Nucleus accumbens (tissue), 56 donors: ENCODE measurements around the gene ATXN7.

Experiments
- DNase-seq, 56 donors: peaks; one replicate each; lab custom pipeline; 2025; lab: John Stamatoyannopoulos, UW

The ATXN7 gene

GRCh38 chr3:64038253-64038767 lies 174.6 kb downstream of the ATXN7 start:
- no peak for DNase-seq

- DNase-seq: no peak
Observed at GRCh38 chr3:64039332-64039731, 175.7 kb downstream of the ATXN7 start.

GRCh38 chr3:64039981-64040733 lies 176.5 kb downstream of the ATXN7 start:
- DNase-seq: no peak

GRCh38 chr3:64042952-64043351 lies 179.3 kb downstream of the ATXN7 start:
- no peak for DNase-seq

GRCh38 chr3:64046592-64046991 lies 182.9 kb downstream of the ATXN7 start:
- no peak for DNase-seq

- DNase-seq: no peak
Observed at GRCh38 chr3:64046996-64047594, 183.4 kb downstream of the ATXN7 start.

DNA sequence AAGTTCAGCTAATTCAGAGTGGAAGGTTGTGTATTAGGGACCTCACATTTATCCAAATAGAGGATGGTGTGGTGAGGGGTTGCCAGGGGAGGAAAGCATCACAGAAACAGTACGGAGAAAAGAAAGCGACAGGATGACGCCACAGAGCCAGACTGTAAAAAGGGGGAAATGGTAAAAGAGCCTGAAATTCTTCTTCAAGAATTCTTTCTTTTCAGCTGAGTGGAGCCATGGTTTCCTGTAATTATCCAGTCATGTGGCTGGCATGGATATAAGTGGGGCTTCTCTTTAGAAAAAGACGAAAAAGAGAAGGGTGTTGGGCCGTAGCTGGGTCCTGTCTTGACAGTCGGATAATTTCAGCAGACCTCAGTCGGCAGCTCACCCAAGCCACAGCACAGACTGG lies 184.1 kb downstream of the ATXN7 start:
- DNase-seq: no peak

GRCh38 chr3:64048631-64049061 lies 185.0 kb downstream of the ATXN7 start:
- no peak for DNase-seq

- no peak for DNase-seq
Observed at GRCh38 chr3:64049136-64049535, 185.5 kb downstream of the ATXN7 start.

DNA sequence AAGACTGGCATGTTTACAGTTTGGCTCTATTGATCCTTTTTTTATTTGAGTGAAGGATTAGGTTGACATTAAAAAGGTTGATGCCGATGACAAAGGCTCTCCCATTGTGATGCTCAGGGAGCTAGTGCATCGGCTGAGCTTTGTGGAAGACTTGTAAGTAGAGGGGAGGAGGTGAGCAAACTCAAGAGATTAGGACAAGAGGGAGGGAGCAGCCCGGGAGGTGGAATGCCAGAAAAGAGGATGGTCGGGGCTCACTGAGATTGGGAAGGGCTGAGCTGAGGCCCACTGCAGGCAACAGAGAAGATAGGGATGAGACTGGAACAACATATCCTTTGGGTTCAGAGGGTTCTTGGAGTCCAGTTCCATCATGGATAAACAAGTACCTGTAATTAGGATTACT lies 186.2 kb downstream of the ATXN7 start:
- no peak for DNase-seq
